Progenitor cell of endocrine pancreas (in vitro differentiated cells): Measurements from ENCODE around the gene KLHDC8A. TPM values are rescaled to one million over a fixed set of nuclear protein-coding genes. Genes with fewer than 3 reads are reported as not detected.

Experiments used
- DNase-seq: peaks from one replicate; pipeline ENCODE4 v3.0.0; 2021; ENCODE audit warnings: low spot score; ENCODE audit not compliant: unreplicated experiment
- H3K27ac Mint-ChIP-seq: 2 replicates; pipeline ENCODE4 v1.8.0; 2021; ENCODE audit warnings: mild to moderate bottlenecking, moderate library complexity, mixed read lengths
- H3K27me3 Mint-ChIP-seq: 2 replicates; pipeline ENCODE4 v1.8.0; 2021; ENCODE audit warnings: mixed read lengths
- H3K36me3 Mint-ChIP-seq: 2 replicates; pipeline ENCODE4 v1.8.0; 2022; ENCODE audit warnings: mixed read lengths; ENCODE audit not compliant: insufficient read depth
- H3K4me1 Mint-ChIP-seq: 2 replicates; pipeline ENCODE4 v1.8.0; 2021; ENCODE audit warnings: low read depth, mixed read lengths
- H3K4me3 Mint-ChIP-seq: 2 replicates; pipeline ENCODE4 v1.8.0; 2021; ENCODE audit warnings: low read depth, mild to moderate bottlenecking, moderate library complexity, mixed read lengths
- H3K9me3 Mint-ChIP-seq: 2 replicates; pipeline ENCODE4 v1.8.0; 2021; ENCODE audit warnings: low read depth, mixed read lengths
- total RNA-seq: library from RNA; stranded (reverse); gene quantifications from 2 replicates; pipeline ENCODE4 v1.2.1, GENCODE V29; 2021
- TF ChIP-seq, protein P1 (sequence below): fragments of 200-600 bp; sonication (generic); IDR thresholded peaks from one replicate; pipeline ENCODE4 v1.5.0; 2021; ENCODE audit warnings: antibody characterized with exemption, mild to moderate bottlenecking; ENCODE audit not compliant: unreplicated experiment

Gene KLHDC8A
- total RNA-seq, 1 donor from 2014 or later, result 0.36 TPM

DNA sequence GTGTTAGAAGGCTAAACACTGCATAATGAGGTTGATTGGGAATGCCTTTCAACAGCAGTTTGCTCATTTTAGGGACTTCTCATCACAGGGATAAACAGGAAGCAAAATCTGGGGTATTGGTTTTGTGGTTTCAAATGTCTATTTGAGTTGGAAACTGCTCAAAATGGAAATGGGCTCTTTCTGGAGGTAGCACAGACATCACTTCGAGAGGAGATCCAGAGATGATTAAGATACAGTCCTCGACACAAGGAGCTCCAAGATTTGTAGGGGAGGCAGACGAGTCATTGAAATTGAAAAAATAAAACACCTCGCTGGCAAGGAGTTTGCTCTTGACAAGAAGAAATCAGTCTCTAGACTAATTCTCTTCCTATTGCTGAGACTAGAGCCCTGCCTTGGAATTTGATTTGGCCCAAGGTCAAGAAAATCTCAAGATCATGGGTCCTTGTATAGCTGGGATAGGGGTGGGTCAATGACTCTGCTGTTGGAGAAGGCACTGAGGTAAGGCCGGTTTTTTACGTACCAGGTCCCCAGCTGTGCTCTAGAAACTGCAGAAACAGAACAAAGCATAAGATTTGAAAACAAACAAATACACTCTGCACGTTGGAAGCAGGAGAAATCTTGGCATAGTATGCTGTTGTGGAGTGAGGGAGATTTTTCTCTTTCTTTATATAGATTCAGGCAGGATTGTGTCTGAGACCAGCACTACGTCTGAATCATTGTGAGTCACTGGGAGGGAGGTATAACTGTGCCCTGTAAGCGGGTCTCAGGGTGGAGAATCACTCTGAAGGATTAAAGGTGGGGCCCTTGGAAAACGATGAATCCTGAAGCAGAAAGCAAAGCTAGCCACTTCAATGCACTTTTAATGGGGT, 17.7 kb upstream of the KLHDC8A start:
- peaks cover 52% of the 10 kb centered on the region for H3K27me3 Mint-ChIP-seq
- H3K9me3 Mint-ChIP-seq, result no peaks in the 10 kb centered on the region
- TF ChIP-seq, protein P1, sequence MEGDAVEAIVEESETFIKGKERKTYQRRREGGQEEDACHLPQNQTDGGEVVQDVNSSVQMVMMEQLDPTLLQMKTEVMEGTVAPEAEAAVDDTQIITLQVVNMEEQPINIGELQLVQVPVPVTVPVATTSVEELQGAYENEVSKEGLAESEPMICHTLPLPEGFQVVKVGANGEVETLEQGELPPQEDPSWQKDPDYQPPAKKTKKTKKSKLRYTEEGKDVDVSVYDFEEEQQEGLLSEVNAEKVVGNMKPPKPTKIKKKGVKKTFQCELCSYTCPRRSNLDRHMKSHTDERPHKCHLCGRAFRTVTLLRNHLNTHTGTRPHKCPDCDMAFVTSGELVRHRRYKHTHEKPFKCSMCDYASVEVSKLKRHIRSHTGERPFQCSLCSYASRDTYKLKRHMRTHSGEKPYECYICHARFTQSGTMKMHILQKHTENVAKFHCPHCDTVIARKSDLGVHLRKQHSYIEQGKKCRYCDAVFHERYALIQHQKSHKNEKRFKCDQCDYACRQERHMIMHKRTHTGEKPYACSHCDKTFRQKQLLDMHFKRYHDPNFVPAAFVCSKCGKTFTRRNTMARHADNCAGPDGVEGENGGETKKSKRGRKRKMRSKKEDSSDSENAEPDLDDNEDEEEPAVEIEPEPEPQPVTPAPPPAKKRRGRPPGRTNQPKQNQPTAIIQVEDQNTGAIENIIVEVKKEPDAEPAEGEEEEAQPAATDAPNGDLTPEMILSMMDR, result no peak
- H3K4me1 Mint-ChIP-seq, result peaks cover 13% of the 10 kb centered on the region
- no peak overlapping the region for H3K4me3 Mint-ChIP-seq
- no peak for DNase-seq
- no peak overlapping the region for H3K27ac Mint-ChIP-seq
- no peaks in the 10 kb centered on the region for H3K36me3 Mint-ChIP-seq

DNA sequence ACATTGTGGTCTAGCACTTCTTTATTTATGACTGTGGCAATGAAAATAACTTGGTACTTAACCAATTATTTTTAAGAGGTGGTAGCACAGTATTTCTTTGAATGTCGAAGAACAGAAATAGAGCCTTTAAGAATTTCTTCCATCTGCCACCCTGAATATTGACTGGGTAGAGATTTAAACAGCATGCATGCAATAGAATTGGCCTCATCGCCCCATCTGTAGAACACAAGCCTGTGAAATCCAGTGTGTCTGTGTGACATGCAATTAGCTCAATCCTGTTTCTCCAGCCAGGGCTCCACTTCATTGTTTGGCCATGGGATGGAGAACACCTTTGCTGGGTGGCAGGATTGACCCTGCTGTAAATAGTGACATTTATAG, 17.1 kb upstream of the KLHDC8A start:
- peaks cover 49% of the 10 kb centered on the region for H3K27me3 Mint-ChIP-seq
- DNase-seq, result no peak
- no peaks in the 10 kb centered on the region for H3K36me3 Mint-ChIP-seq
- no peaks in the 10 kb centered on the region for H3K9me3 Mint-ChIP-seq
- peaks cover 13% of the 10 kb centered on the region for H3K4me1 Mint-ChIP-seq
- H3K4me3 Mint-ChIP-seq, result no peak overlapping the region
- TF ChIP-seq, protein P1, result no peak
- H3K27ac Mint-ChIP-seq, result no peak overlapping the region

DNA sequence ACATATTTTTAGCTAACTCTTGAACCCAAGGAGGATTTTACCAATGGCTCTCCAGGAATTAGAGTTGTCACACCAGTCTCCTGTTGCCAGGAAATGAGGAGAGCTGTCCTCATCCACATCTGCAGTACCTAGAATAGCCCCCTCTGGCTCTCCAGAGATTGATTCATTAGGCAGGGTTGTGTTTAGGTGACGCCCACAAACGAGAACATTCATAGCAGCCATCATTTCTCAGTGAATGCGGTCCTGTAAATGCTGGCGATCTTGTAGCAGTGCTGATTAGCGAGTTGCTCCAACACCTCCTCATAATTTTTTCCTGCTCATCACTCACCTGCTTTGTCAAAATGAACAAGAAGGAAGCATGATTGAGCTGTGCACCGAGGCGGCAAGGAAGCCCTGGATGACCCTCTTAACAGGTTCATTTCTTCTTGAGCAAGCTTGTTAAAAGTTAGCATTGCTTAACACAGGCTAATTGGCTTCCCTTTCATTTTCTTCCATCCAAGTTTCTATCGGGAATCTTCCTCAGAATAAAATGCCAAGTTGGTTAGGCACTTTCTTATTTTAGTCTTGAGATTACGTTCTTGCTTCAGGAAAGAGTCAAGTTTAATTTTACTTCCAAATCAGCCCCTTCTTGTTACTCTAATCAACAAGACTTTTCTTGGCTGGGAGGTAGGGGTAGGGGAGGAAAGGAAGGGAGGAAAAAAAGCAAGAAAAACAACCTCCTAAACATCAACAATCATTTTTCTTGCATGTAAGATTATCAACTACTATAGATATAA, 16.5 kb upstream of the KLHDC8A start:
- no peaks in the 10 kb centered on the region for H3K36me3 Mint-ChIP-seq
- no peak overlapping the region for H3K27ac Mint-ChIP-seq
- DNase-seq, result no peak
- H3K27me3 Mint-ChIP-seq, result peaks cover 49% of the 10 kb centered on the region
- H3K4me3 Mint-ChIP-seq, result no peak overlapping the region
- TF ChIP-seq, protein P1, result no peak
- H3K9me3 Mint-ChIP-seq, result no peaks in the 10 kb centered on the region
- H3K4me1 Mint-ChIP-seq, result peaks cover 13% of the 10 kb centered on the region

DNA sequence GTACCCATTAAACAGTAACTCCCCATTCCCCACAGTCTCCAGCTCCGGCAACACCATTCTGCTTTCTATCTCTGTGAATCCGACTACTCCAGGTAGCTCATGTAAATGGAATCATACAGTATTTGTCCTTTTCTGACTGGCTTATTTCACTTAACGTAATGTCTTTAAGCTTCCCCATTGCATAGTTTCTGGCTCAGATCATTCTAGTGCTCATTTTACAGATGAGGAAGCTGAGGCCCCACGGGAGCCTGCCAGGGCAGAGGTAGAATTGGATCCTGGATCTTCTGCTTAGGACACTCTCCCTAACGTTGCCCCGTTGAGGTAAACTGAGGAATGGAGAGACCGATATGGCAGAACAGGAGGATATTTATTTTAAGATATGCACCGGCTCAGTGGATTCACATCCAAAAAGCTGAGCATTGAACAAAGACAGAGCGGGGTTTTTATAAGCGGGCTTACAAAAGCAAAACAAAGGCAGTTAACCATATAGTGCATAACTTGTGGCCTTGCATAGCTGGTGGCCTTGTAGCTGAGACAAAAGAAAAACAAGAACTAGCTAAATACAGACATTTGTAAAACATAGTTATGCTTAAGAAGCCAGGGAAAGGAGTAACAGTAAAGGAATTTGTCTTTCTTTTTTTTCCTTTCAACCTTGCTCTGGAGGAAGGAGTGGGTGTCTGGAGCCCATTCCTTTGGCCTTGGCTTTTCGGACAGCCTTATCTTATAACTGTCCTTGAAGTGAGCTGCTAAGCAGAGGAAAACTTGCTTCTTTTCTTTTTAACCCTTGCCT, 15.3 kb upstream of the KLHDC8A start:
- no peaks in the 10 kb centered on the region for H3K36me3 Mint-ChIP-seq
- peaks cover 44% of the 10 kb centered on the region for H3K27me3 Mint-ChIP-seq
- H3K4me3 Mint-ChIP-seq, result no peak overlapping the region
- peaks cover 13% of the 10 kb centered on the region for H3K4me1 Mint-ChIP-seq
- no peak overlapping the region for H3K27ac Mint-ChIP-seq
- no peaks in the 10 kb centered on the region for H3K9me3 Mint-ChIP-seq
- DNase-seq, result no peak
- TF ChIP-seq, protein P1, result no peak

DNA sequence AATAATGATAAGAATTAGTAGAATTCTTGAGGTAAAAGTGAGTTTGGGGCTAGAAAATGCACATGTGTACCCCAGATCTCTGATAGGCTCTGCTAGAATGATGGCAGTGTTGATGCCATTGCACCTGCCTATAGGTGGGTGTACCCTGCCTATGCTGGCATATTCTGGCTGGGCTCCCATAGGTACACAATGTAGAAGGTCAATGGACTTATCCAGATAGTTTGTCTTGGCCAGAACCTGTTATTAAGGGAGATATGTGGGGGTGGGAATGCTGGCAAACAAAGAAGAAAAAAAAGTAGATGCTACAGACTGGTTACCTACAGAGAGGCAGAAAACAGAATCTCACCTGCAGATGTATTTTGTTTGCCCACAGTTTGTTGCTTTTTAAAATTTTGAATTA, 14.1 kb upstream of the KLHDC8A start:
- peaks cover 9% of the 10 kb centered on the region for H3K4me1 Mint-ChIP-seq
- no peaks in the 10 kb centered on the region for H3K36me3 Mint-ChIP-seq
- H3K4me3 Mint-ChIP-seq, result no peak overlapping the region
- H3K27ac Mint-ChIP-seq, result no peak overlapping the region
- no peak for DNase-seq
- H3K27me3 Mint-ChIP-seq, result peaks cover 36% of the 10 kb centered on the region
- no peaks in the 10 kb centered on the region for H3K9me3 Mint-ChIP-seq
- TF ChIP-seq, protein P1, result no peak
